Mammary epithelial cell (primary cell): ENCODE measurements around the gene CHST14.

Experiments
- CTCF ChIP-seq, 2 donors: IDR thresholded peaks in 1 of 2; conservative IDR thresholded peaks in 1 of 2; 2 replicates each; pipeline ENCODE4 v1.5.1; 2011 to 2012; ENCODE audit warnings: inconsistent platforms in 2 of 2, low read length in 2 of 2, mild to moderate bottlenecking in 2 of 2, control low read depth in 1 of 2, low read depth in 1 of 2; ENCODE audit not compliant: insufficient read depth in 1 of 2; ENCODE audit errors: extremely low read depth in 1 of 2
- EZH2 ChIP-seq: IDR thresholded peaks from 2 replicates; pipeline ENCODE4 v1.6.1; 2012; ENCODE audit warnings: low read length, inconsistent platforms, borderline replicate concordance

GRCh38 chr15:40454904-40455391 lies 15.8 kb upstream of the CHST14 start:
- TF ChIP-seq CTCF (conservative IDR thresholded peaks at IDR 0.05 in 1 of 2, IDR thresholded peaks at IDR 0.05 in 1 of 2; ENCODE audit: extremely low read depth in 1 of 2, insufficient read depth in 1 of 2, low read depth in 1 of 2, low read length in 2 of 2) (no peak), EZH2 (no peak)
